ENCODE results near the gene PAN2.

DNA sequence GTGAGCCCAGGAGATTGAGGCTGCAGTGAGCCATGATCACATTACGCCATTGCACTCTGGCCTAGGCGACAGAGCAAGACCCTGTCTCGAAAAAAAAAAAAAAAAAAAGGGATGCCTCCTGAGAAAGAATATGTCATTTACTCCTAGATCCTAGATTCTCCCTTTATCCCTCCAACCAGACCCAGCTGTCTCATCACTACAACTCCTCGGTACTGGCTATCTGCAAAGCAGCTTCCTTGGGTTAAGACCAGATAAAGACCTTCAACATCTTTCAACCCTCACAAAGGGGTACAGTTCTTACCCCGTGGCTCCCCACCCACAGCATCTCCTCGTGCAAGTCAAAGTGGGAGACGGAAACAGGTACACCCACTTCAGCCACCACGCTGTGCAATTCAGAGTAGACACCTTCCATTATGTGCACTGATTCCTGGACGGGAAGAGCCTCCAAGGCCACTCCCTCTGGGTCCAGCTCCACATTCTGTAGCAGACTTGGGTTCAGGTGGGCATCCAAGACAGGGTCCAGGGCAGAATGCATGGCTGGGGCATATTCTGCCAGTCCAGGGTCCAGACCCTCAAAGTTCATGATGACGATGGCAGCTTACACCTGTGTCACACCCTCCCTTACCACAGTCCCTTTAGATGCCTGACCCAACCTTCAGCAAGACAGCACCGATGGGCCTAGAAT lies 1.1 kb downstream of the PAN2 start:
- TF ChIP-seq, protein P1, sequence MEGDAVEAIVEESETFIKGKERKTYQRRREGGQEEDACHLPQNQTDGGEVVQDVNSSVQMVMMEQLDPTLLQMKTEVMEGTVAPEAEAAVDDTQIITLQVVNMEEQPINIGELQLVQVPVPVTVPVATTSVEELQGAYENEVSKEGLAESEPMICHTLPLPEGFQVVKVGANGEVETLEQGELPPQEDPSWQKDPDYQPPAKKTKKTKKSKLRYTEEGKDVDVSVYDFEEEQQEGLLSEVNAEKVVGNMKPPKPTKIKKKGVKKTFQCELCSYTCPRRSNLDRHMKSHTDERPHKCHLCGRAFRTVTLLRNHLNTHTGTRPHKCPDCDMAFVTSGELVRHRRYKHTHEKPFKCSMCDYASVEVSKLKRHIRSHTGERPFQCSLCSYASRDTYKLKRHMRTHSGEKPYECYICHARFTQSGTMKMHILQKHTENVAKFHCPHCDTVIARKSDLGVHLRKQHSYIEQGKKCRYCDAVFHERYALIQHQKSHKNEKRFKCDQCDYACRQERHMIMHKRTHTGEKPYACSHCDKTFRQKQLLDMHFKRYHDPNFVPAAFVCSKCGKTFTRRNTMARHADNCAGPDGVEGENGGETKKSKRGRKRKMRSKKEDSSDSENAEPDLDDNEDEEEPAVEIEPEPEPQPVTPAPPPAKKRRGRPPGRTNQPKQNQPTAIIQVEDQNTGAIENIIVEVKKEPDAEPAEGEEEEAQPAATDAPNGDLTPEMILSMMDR (IDR thresholded peaks at IDR 0.05; ENCODE audit: insufficient read depth, low read length, poor library complexity, severe bottlenecking): no peak
- no peak for TF ChIP-seq EZH2phosphoT487 (conservative IDR thresholded peaks at IDR 0.05; ENCODE audit: low read length)

Data from SU-DHL-6 (cell line).